Esophagus squamous epithelium (tissue), 5 donors: ENCODE data around the gene MADD. TPM values are rescaled to one million over a fixed set of nuclear protein-coding genes. Genes with fewer than 3 reads are reported as not detected.

ENCODE experiments used
- DNase-seq: peaks from one replicate; lab custom pipeline; 2025; lab: John Stamatoyannopoulos, UW
- H3K27ac ChIP-seq, 4 donors: fragments of 200-600 bp; sonication (generic); one replicate each; pipeline ENCODE4 v1.5.1; 2016 to 2019; ENCODE audit warnings: mild to moderate bottlenecking in 1 of 4
- H3K27me3 ChIP-seq, 4 donors: fragments of 200-600 bp; sonication (generic); 1 replicate in 3 of 4; 2 replicates in 1 of 4; pipeline versions ENCODE4 v1.5.1 to v1.6.0; 2017 to 2021; ENCODE audit warnings: antibody characterized with exemption in 1 of 4
- H3K36me3 ChIP-seq, 3 donors: fragments of 200-600 bp; sonication (generic); one replicate each; pipeline ENCODE4 v1.5.1; 2016 to 2019
- H3K4me1 ChIP-seq, 3 donors: fragments of 200-600 bp; sonication (generic); one replicate each; pipeline ENCODE4 v1.5.1; 2017 to 2019
- H3K4me3 ChIP-seq, 4 donors: fragments of 200-600 bp; sonication (generic); 1 replicate in 3 of 4; 2 replicates in 1 of 4; pipeline ENCODE4 v1.5.1; 2016 to 2019; ENCODE audit warnings: mild to moderate bottlenecking in 2 of 4, moderate library complexity in 1 of 4
- H3K9me3 ChIP-seq, 3 donors: fragments of 200-600 bp; sonication (generic); one replicate each; pipeline ENCODE4 v1.5.1; 2016 to 2019
- CTCF ChIP-seq, 6 experiments: fragments of 450-650 bp in 4 of 6; fragments of 200-600 bp in 2 of 6; sonication (generic) in 2 of 6; IDR thresholded peaks; one replicate each; pipeline ENCODE4 v1.5.1; 2016 to 2019; ENCODE audit warnings: antibody characterized with exemption in 6 of 6, mild to moderate bottlenecking in 4 of 6, moderate library complexity in 4 of 6
- POLR2A ChIP-seq, 4 donors: fragments of 450-650 bp; IDR thresholded peaks; one replicate each; pipeline ENCODE4 v1.6.1; 2017; ENCODE audit warnings: antibody characterized with exemption in 4 of 4, mild to moderate bottlenecking in 4 of 4, moderate library complexity in 3 of 4
- WGBS, 2 donors: methylation state at CpG; one replicate each; pipeline ENCODE4 v1.1.5; 2018; 5-methylcytosine and 5-hydroxymethylcytosine counted together
- intact Hi-C: fragments of 100-400 bp; cut with DNase I; formaldehyde crosslinking; loops from one replicate; pipeline ENCODE4 v1.15.0; 2022
- total RNA-seq, 4 donors: library from RNA; depleted of rRNA; stranded (reverse); fragments of >200 nt; gene quantifications; one replicate each; pipeline ENCODE4 v1.1.0, GENCODE V29; 2016
- donor health status: DM: yes; HTN: yes; CAD: no.

Gene MADD
- total RNA-seq, 4 donors from 2014 or later, result 12.6 to 34.7 (median 15.4) TPM

DNA sequence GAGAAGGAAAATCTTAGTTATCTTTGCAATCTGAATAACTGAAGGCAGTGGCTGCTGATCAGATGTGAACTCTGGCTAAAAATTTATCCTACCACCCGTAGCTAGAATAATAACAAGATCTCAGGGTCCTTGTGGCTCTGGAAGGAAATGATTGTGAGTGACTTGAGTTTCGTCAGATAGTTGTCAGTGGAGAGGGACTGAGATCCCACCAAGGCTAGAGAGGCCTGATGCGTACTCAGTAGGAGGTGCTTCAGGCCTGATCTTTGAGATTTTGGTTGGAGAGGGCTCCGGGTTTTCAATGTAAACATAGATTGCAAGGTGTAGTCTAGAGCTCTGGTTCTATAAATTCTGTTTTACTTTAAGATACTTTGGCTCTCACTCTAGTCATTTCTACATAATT is 1.4 kb downstream of the MADD start:
- H3K27me3 ChIP-seq, result no peaks in the 10 kb centered on the region
- peak overlapping the region in 2 of 4 donors; percentile 88 to 96 for H3K4me3 ChIP-seq
- H3K9me3 ChIP-seq, result no peaks in the 10 kb centered on the region
- peaks cover 8 to 53% (median 25%) of the 10 kb centered on the region in 3 donors for H3K4me1 ChIP-seq
- peak overlapping the region in 3 of 4 donors; percentile 94 to 98 (median 96) for H3K27ac ChIP-seq
- 45 to 56% methylated on average over 4 of the region's 4 CpGs for WGBS, 2 donors
- H3K36me3 ChIP-seq, result peaks cover 8 to 30% (median 18%) of the 10 kb centered on the region in 3 donors
- DNase-seq, result no peak
- intact Hi-C loops, result no loop called here
- TF ChIP-seq CTCF (IDR thresholded peaks at IDR 0.05) (no peak), POLR2A (IDR thresholded peaks at IDR 0.05) (no peak)

DNA sequence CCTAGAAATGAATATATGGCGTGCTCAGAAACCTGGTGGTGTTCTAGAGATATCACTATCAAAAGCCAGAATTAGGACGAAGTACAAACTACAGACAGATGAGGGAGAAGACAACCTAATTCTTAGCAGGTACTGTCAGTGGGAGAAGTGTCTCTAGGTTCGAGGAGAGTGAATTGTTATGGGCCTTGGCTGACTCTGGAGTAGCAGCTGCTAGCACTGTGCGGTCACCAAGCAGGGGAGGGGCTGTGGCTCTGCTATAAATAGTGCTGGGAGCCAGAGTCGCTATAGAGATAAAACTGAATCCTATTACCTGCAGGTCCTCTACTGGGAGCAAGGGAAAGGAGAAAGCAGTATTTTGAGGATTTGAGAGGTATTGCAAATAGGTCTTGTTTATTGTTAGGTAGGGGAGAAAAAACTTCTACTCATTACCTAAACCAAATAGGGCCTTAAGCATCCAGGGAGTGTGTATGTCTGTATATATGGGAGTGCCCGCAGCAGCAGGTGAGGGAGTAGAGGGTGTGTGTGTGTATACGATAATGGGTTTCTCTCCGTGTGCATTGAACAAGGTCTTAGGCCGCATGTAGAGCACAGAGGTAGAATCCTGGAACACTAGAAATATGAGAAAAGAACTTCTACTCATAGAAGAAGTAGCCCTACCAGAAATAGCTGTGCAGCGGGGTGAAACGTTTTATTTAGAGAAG is 2.2 kb downstream of the MADD start:
- Histone ChIP-seq H3K9me3 (no peaks in the 10 kb centered on the region), H3K4me1 (peaks cover 8 to 53% (median 25%) of the 10 kb centered on the region in 3 donors), H3K27ac (peak overlapping the region in 2 of 4 donors; percentile 96 to 98), H3K4me3 (no peak overlapping the region), H3K27me3 (no peaks in the 10 kb centered on the region), H3K36me3 (peaks cover 9 to 37% (median 25%) of the 10 kb centered on the region in 3 donors)
- no peak for DNase-seq
- intact Hi-C loops, result no loop called here
- TF ChIP-seq CTCF (IDR thresholded peaks at IDR 0.05), result no peak
- no peak for TF ChIP-seq POLR2A (IDR thresholded peaks at IDR 0.05)
- 61 to 66% methylated on average over 11 of the region's 11 CpGs for WGBS, 2 donors

GRCh38 chr11:47272706-47273105 is 2.8 kb downstream of the MADD start:
- H3K4me1 ChIP-seq, result peaks cover 8 to 50% (median 25%) of the 10 kb centered on the region in 3 donors
- 0% methylated on average over 1 of the region's 1 CpG for WGBS, 2 donors
- peaks cover 15 to 43% (median 28%) of the 10 kb centered on the region in 3 donors for H3K36me3 ChIP-seq
- H3K27me3 ChIP-seq, result no peaks in the 10 kb centered on the region
- TF ChIP-seq POLR2A (IDR thresholded peaks at IDR 0.05) (no peak), CTCF (IDR thresholded peaks at IDR 0.05) (no peak)
- no peak overlapping the region for H3K4me3 ChIP-seq
- no peak overlapping the region for H3K27ac ChIP-seq
- DNase-seq, result no peak
- no peaks in the 10 kb centered on the region for H3K9me3 ChIP-seq
- intact Hi-C loops, result no loop called here

DNA sequence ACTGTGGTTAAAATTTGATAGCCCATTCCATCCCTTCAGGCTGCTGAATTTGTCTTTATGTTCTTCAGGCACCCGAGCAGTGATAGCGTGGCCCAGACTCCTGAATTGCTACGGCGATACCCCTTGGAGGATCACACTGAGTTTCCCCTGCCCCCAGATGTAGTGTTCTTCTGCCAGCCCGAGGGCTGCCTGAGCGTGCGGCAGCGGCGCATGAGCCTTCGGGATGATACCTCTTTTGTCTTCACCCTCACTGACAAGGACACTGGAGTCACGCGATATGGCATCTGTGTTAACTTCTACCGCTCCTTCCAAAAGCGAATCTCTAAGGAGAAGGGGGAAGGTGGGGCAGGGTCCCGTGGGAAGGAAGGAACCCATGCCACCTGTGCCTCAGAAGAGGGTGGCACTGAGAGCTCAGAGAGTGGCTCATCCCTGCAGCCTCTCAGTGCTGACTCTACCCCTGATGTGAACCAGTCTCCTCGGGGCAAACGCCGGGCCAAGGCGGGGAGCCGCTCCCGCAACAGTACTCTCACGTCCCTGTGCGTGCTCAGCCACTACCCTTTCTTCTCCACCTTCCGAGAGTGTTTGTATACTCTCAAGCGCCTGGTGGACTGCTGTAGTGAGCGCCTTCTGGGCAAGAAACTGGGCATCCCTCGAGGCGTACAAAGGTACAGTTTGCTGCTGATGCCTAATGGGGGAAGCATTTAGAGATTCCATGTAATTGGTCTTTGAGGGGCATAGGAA is 4.7 kb downstream of the MADD start:
- Histone ChIP-seq H3K27ac (no peak overlapping the region), H3K36me3 (peaks cover 22 to 63% (median 43%) of the 10 kb centered on the region in 3 donors), H3K9me3 (no peaks in the 10 kb centered on the region), H3K27me3 (no peaks in the 10 kb centered on the region), H3K4me3 (no peak overlapping the region), H3K4me1 (peaks cover 0 to 33% (median 14%) of the 10 kb centered on the region in 3 donors)
- TF ChIP-seq CTCF (IDR thresholded peaks at IDR 0.05), result no peak
- no peak for TF ChIP-seq POLR2A (IDR thresholded peaks at IDR 0.05)
- intact Hi-C loops, result no loop called here
- no peak for DNase-seq
- 92 to 94% methylated on average over 8 to 15 of the region's 28 CpGs for WGBS, 2 donors

GRCh38 chr11:47276923-47277322 is 7.0 kb downstream of the MADD start:
- Histone ChIP-seq H3K4me1 (peaks cover 0 to 13% (median 5%) of the 10 kb centered on the region in 3 donors), H3K4me3 (no peak overlapping the region), H3K27me3 (no peaks in the 10 kb centered on the region), H3K36me3 (peaks cover 33 to 85% (median 55%) of the 10 kb centered on the region in 3 donors), H3K27ac (no peak overlapping the region), H3K9me3 (no peaks in the 10 kb centered on the region)
- no peak for TF ChIP-seq POLR2A (IDR thresholded peaks at IDR 0.05)
- DNase-seq, result no peak
- intact Hi-C loops, result no loop called here
- 83 to 95% methylated on average over 4 of the region's 4 CpGs for WGBS, 2 donors
